Liver (tissue), 9 donors: ENCODE data around the gene EHD4. TPM values are rescaled to one million over a fixed set of nuclear protein-coding genes. Genes with fewer than 3 reads are reported as not detected.
A peak's percentile ranks its signal among the peaks of the same experiment; 100 is the strongest.

ENCODE experiments used
- DNase-seq: peaks from one replicate; pipeline ENCODE4 v3.0.0-alpha.2; 2017; ENCODE audit warnings: low spot score
- H3K27ac ChIP-seq, 2 donors: one replicate each; pipeline ENCODE4 v1.7.0; 2013; ENCODE audit warnings: inconsistent platforms in 2 of 2, low read length in 2 of 2, control low read depth in 1 of 2, low read depth in 1 of 2, mild to moderate bottlenecking in 1 of 2
- H3K27me3 ChIP-seq, 4 donors: one replicate each; pipeline versions ENCODE4 v1.6.1 to v1.7.0; 2013; ENCODE audit warnings: low read length in 3 of 4, inconsistent platforms in 1 of 4, mild to moderate bottlenecking in 1 of 4, moderate library complexity in 1 of 4; ENCODE audit not compliant: control insufficient read depth in 4 of 4, insufficient read depth in 4 of 4
- H3K36me3 ChIP-seq, 4 donors: one replicate each; pipeline versions ENCODE4 v1.6.1 to v1.7.0; 2013; ENCODE audit warnings: low read length in 3 of 4, mild to moderate bottlenecking in 3 of 4, low read depth in 1 of 4, moderate library complexity in 1 of 4; ENCODE audit not compliant: control insufficient read depth in 4 of 4, insufficient read depth in 3 of 4
- H3K4me1 ChIP-seq, 4 donors: one replicate each; pipeline versions ENCODE4 v1.6.1 to v1.7.0; 2013; ENCODE audit warnings: low read length in 3 of 4, mild to moderate bottlenecking in 3 of 4, moderate library complexity in 1 of 4; ENCODE audit not compliant: control insufficient read depth in 4 of 4, insufficient read depth in 4 of 4
- H3K4me3 ChIP-seq, 3 donors: one replicate each; pipeline versions ENCODE4 v1.6.1 to v1.7.0; 2013; ENCODE audit warnings: low read length in 3 of 3, control low read depth in 1 of 3, low read depth in 1 of 3, mild to moderate bottlenecking in 1 of 3
- H3K9ac ChIP-seq, 2 donors: one replicate each; pipeline ENCODE4 v1.7.0; 2013; ENCODE audit warnings: low read length in 2 of 2, mild to moderate bottlenecking in 2 of 2, moderate library complexity in 2 of 2, control low read depth in 1 of 2, low read depth in 1 of 2
- H3K9me3 ChIP-seq, 4 donors: one replicate each; pipeline versions ENCODE4 v1.6.1 to v1.7.0; 2013; ENCODE audit warnings: low read length in 3 of 4; ENCODE audit not compliant: control insufficient read depth in 4 of 4
- EGR1 ChIP-seq, 2 donors: IDR thresholded peaks; 2 replicates each; pipeline ENCODE4 v1.6.1; 2016 to 2018; ENCODE audit warnings: antibody characterized with exemption in 2 of 2, low read depth in 2 of 2
- FOXA1 ChIP-seq: IDR thresholded peaks from 2 replicates; pipeline ENCODE4 v1.6.1; 2016; ENCODE audit warnings: antibody characterized with exemption
- FOXA2 ChIP-seq: IDR thresholded peaks from 2 replicates; pipeline ENCODE4 v1.6.1; 2016; ENCODE audit warnings: antibody characterized with exemption
- HNF4A ChIP-seq, 2 donors: conservative IDR thresholded peaks; 2 replicates each; pipeline ENCODE4 v1.6.1; 2016; ENCODE audit warnings: antibody characterized with exemption in 2 of 2, mild to moderate bottlenecking in 2 of 2
- HNF4G ChIP-seq: IDR thresholded peaks from 2 replicates; pipeline ENCODE4 v1.6.1; 2016; ENCODE audit warnings: antibody characterized with exemption
- JUND ChIP-seq, 2 donors: IDR thresholded peaks; 2 replicates each; pipeline ENCODE4 v1.6.1; 2016; ENCODE audit warnings: antibody characterized with exemption in 2 of 2
- NR2F2 ChIP-seq: IDR thresholded peaks from 2 replicates; pipeline ENCODE4 v1.6.1; 2016; ENCODE audit warnings: antibody characterized with exemption
- RAD21 ChIP-seq, 2 donors: IDR thresholded peaks; 2 replicates each; pipeline ENCODE4 v1.6.1; 2016; ENCODE audit warnings: antibody characterized with exemption in 2 of 2, mild to moderate bottlenecking in 2 of 2
- RXRA ChIP-seq, 2 donors: IDR thresholded peaks; 2 replicates each; pipeline ENCODE4 v1.6.1; 2017 to 2018; ENCODE audit warnings: antibody characterized with exemption in 2 of 2, mild to moderate bottlenecking in 1 of 2
- SP1 ChIP-seq: IDR thresholded peaks from 2 replicates; pipeline ENCODE4 v1.6.1; 2018; ENCODE audit warnings: antibody characterized with exemption, mild to moderate bottlenecking
- TAF1 ChIP-seq: conservative IDR thresholded peaks from 2 replicates; pipeline ENCODE4 v1.6.1; 2016; ENCODE audit warnings: antibody characterized with exemption, mild to moderate bottlenecking
- YY1 ChIP-seq: IDR thresholded peaks from 2 replicates; pipeline ENCODE4 v1.6.1; 2016; ENCODE audit warnings: antibody characterized with exemption, mild to moderate bottlenecking
- WGBS: extraction: QIAGEN DNeasy Blood & Tissue Kit; methylation state at CpG from one replicate; pipeline ENCODE4 v1.1.7; 2013; 5-methylcytosine and 5-hydroxymethylcytosine counted together
- polyA plus RNA-seq, 2 donors: library from polyadenylated mRNA; stranded (reverse) in 1 of 2; unstranded in 1 of 2; fragments of 200-250 nt in 1 of 2; fragments of >200 nt in 1 of 2; fragmentation: Nextera tagmentation in 1 of 2; extraction: Ambion mirVana in 1 of 2; gene quantifications; one replicate each; pipeline versions ENCODE4 v1.2.1 to v1.2.3, GENCODE V29; 2013 to 2015
- total RNA-seq, 2 donors: library from RNA; depleted of rRNA; stranded (reverse); fragments of >200 nt; gene quantifications; one replicate each; pipeline ENCODE4 v1.2.3, GENCODE V29; 2014
- TF ChIP-seq, protein P1 (sequence below): IDR thresholded peaks from 2 replicates; pipeline ENCODE4 v1.6.1; 2016; ENCODE audit warnings: antibody characterized with exemption, mild to moderate bottlenecking
- TF ChIP-seq, protein P2 (sequence below): fragments of 150-350 bp; IDR thresholded peaks from 2 replicates; pipeline ENCODE4 v1.5.1; 2017; ENCODE audit warnings: improper control_type of control experiment, low read depth, low read length; ENCODE audit not compliant: missing input control
- donor health status: healthy.
- donor health status: healthy.
- donor health status: healthy.
- donor health status: healthy.
- donor health status: healthy.

EHD4 gene
- total and polyA plus RNA-seq, 4 donors = 3.3 to 10.0 (median 6.2) TPM

- Histone ChIP-seq H3K9ac (no peak overlapping the region), H3K27ac (peak overlapping the region; percentile 48 to 76), H3K36me3 (peaks cover 0 to under 1% (median 0%) of the 10 kb centered on the region in 4 donors), H3K4me3 (no peak overlapping the region), H3K27me3 (no peaks in the 10 kb centered on the region), H3K4me1 (peaks cover 7 to 48% (median 44%) of the 10 kb centered on the region in 4 donors), H3K9me3 (peaks cover 0 to 9% (median 0%) of the 10 kb centered on the region in 4 donors)
- TF ChIP-seq HNF4G (no peak), YY1 (peak; percentile 66), RXRA (IDR thresholded peaks at IDR 0.05) (peak in 1 of 2 donors; percentile 62), EGR1 (IDR thresholded peaks at IDR 0.05; ENCODE audit: low read depth in 2 of 2) (no peak), RAD21 (IDR thresholded peaks at IDR 0.05) (peak in 1 of 2 donors; percentile 34), HNF4A (conservative IDR thresholded peaks at IDR 0.05) (peak; percentile 74 to 79), SP1 (peak; percentile 68)
- TF ChIP-seq, protein P1, sequence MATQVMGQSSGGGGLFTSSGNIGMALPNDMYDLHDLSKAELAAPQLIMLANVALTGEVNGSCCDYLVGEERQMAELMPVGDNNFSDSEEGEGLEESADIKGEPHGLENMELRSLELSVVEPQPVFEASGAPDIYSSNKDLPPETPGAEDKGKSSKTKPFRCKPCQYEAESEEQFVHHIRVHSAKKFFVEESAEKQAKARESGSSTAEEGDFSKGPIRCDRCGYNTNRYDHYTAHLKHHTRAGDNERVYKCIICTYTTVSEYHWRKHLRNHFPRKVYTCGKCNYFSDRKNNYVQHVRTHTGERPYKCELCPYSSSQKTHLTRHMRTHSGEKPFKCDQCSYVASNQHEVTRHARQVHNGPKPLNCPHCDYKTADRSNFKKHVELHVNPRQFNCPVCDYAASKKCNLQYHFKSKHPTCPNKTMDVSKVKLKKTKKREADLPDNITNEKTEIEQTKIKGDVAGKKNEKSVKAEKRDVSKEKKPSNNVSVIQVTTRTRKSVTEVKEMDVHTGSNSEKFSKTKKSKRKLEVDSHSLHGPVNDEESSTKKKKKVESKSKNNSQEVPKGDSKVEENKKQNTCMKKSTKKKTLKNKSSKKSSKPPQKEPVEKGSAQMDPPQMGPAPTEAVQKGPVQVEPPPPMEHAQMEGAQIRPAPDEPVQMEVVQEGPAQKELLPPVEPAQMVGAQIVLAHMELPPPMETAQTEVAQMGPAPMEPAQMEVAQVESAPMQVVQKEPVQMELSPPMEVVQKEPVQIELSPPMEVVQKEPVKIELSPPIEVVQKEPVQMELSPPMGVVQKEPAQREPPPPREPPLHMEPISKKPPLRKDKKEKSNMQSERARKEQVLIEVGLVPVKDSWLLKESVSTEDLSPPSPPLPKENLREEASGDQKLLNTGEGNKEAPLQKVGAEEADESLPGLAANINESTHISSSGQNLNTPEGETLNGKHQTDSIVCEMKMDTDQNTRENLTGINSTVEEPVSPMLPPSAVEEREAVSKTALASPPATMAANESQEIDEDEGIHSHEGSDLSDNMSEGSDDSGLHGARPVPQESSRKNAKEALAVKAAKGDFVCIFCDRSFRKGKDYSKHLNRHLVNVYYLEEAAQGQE = peak; percentile 25
- 61% methylated on average over 10 of the region's 10 CpGs for WGBS
- no peak for DNase-seq
Observed at GRCh38 chr15:41926185-41927056, 45.9 kb downstream of the EHD4 start.

GRCh38 chr15:41925086-41925608 is 47.2 kb downstream of the EHD4 start:
- Histone ChIP-seq H3K27me3 (no peaks in the 10 kb centered on the region), H3K36me3 (peaks cover 0 to 2% (median 0%) of the 10 kb centered on the region in 4 donors), H3K27ac (no peak overlapping the region), H3K9ac (no peak overlapping the region), H3K4me3 (no peak overlapping the region), H3K9me3 (peaks cover 0 to 9% (median 0%) of the 10 kb centered on the region in 4 donors), H3K4me1 (peaks cover 7 to 41% (median 39%) of the 10 kb centered on the region in 4 donors)
- WGBS = 95% methylated on average over 7 of the region's 7 CpGs
- TF ChIP-seq EGR1 (IDR thresholded peaks at IDR 0.05; ENCODE audit: low read depth in 2 of 2) (no peak), NR2F2 (no peak), RAD21 (IDR thresholded peaks at IDR 0.05) (no peak), TAF1 (no peak), RXRA (IDR thresholded peaks at IDR 0.05) (no peak), HNF4G (no peak), JUND (IDR thresholded peaks at IDR 0.05) (no peak), SP1 (no peak), FOXA1 (no peak), YY1 (no peak), FOXA2 (no peak)
- TF ChIP-seq, protein P1 = no peak
- TF ChIP-seq, protein P2, sequence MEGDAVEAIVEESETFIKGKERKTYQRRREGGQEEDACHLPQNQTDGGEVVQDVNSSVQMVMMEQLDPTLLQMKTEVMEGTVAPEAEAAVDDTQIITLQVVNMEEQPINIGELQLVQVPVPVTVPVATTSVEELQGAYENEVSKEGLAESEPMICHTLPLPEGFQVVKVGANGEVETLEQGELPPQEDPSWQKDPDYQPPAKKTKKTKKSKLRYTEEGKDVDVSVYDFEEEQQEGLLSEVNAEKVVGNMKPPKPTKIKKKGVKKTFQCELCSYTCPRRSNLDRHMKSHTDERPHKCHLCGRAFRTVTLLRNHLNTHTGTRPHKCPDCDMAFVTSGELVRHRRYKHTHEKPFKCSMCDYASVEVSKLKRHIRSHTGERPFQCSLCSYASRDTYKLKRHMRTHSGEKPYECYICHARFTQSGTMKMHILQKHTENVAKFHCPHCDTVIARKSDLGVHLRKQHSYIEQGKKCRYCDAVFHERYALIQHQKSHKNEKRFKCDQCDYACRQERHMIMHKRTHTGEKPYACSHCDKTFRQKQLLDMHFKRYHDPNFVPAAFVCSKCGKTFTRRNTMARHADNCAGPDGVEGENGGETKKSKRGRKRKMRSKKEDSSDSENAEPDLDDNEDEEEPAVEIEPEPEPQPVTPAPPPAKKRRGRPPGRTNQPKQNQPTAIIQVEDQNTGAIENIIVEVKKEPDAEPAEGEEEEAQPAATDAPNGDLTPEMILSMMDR = no peak
- no peak for DNase-seq
